ENCODE data around the gene LIME1.
"Not testable (repeated sequence)": the region's sequence is repeated elsewhere in the genome, so short reads cannot be mapped to it uniquely, and the experiment has no call there.

LIME1 gene

GRCh38 chr20:63707558-63708300 lies 28.7 kb upstream of the LIME1 start, which contains the start of the genes ARFRP1 and ZGPAT:
ARFRP1 (minus strand) TSS chr20:63707976; CDS start chr20:63707091, 885 bp downstream.
ZGPAT (plus strand) TSS chr20:63708039; CDS start chr20:63708581, 542 bp downstream.
- DNase-seq (ENCODE audit: low read depth in 2 of 2) = peak; percentile 75 to 82

GRCh38 chr20:63708301-63709148 lies 27.9 kb upstream of the LIME1 start:
- no peak for DNase-seq (ENCODE audit: low read depth in 2 of 2)

- DNase-seq (ENCODE audit: low read depth in 2 of 2) = no peak
Observed at GRCh38 chr20:63709149-63709527, 27.3 kb upstream of the LIME1 start.

- no peak for DNase-seq (ENCODE audit: low read depth in 2 of 2)
Observed at GRCh38 chr20:63711085-63711645, 25.3 kb upstream of the LIME1 start.

GRCh38 chr20:63712191-63712590 lies 24.3 kb upstream of the LIME1 start:
- DNase-seq (ENCODE audit: low read depth in 2 of 2) = no peak

GRCh38 chr20:63714858-63715257 lies 21.6 kb upstream of the LIME1 start:
- DNase-seq (ENCODE audit: low read depth in 2 of 2) = no peak

GRCh38 chr20:63718996-63719395 lies 17.5 kb upstream of the LIME1 start:
- no peak for DNase-seq (ENCODE audit: low read depth in 2 of 2)

- not testable (repeated sequence) for DNase-seq (ENCODE audit: low read depth in 2 of 2)
Observed at GRCh38 chr20:63722967-63723622, 13.4 kb upstream of the LIME1 start.

GRCh38 chr20:63730189-63730733 lies 6.2 kb upstream of the LIME1 start:
- not testable (repeated sequence) for DNase-seq (ENCODE audit: low read depth in 2 of 2)

GRCh38 chr20:63731410-63731809 lies 5.1 kb upstream of the LIME1 start:
- no peak for DNase-seq (ENCODE audit: low read depth in 2 of 2)

GRCh38 chr20:63732118-63733095 lies 4.1 kb upstream of the LIME1 start:
- no peak for DNase-seq (ENCODE audit: low read depth in 2 of 2)

- no peak for DNase-seq (ENCODE audit: low read depth in 2 of 2)
Observed at GRCh38 chr20:63733117-63733516, 3.3 kb upstream of the LIME1 start.

GRCh38 chr20:63733579-63734081 lies 2.8 kb upstream of the LIME1 start:
- DNase-seq (ENCODE audit: low read depth in 2 of 2) = no peak

GRCh38 chr20:63734111-63734945 lies 2.1 kb upstream of the LIME1 start:
- no peak for DNase-seq (ENCODE audit: low read depth in 2 of 2)

- DNase-seq (ENCODE audit: low read depth in 2 of 2) = no peak
Observed at GRCh38 chr20:63734946-63735858, 1.3 kb upstream of the LIME1 start.

GRCh38 chr20:63736893-63737694 lies 630 bp downstream of the LIME1 start:
- DNase-seq (ENCODE audit: low read depth in 2 of 2) = no peak

- DNase-seq (ENCODE audit: low read depth in 2 of 2) = no peak
Observed at GRCh38 chr20:63737695-63737944, 1.2 kb downstream of the LIME1 start.
